ENCODE measurements around the gene LCA5.

Gene LCA5

DNA sequence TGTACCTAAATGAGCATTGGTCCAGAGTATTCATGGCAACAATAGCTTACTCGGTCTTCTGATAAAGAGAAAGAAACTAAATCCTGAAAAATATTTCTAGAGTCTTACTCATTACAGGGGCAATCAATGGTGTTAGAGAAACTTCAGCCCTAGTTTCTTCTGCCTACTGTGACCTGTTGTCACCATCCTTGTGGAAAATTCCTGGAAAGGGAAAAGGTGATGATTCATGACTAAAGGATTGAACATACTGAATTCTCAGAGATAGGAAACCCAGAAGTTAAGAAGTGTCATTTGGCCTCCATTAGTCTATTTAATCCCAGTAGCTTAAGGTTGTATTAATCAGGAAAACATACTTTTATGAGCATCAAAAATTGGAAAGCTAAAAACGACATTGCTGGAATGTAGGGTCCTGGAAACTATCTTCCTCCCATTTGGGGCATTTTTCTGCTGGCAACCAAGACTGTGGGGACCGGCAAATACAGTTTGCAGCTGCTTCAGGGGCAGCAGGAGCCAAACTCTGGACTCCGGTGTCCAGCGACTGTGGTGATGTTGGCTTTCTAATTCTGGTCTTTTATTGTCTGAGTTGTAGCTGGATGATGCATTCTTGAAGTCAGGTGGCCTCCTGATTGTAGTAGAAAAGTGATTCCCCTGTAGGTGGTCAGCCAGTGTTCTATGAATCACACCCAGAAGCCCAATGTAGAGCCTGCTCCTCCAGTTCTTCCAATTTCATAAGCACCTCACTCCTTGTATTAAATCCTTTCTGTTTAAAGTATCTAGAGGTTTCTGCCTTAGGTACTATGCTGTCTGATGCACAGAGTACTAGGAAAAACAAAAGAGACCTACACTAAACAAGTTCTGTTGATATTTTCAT is 67.6 kb downstream of the LCA5 start:
- intact Hi-C loops (cut with DNase I; ENCODE audit: low total_unique reads): no loop called here
- TF ChIP-seq, protein P1, sequence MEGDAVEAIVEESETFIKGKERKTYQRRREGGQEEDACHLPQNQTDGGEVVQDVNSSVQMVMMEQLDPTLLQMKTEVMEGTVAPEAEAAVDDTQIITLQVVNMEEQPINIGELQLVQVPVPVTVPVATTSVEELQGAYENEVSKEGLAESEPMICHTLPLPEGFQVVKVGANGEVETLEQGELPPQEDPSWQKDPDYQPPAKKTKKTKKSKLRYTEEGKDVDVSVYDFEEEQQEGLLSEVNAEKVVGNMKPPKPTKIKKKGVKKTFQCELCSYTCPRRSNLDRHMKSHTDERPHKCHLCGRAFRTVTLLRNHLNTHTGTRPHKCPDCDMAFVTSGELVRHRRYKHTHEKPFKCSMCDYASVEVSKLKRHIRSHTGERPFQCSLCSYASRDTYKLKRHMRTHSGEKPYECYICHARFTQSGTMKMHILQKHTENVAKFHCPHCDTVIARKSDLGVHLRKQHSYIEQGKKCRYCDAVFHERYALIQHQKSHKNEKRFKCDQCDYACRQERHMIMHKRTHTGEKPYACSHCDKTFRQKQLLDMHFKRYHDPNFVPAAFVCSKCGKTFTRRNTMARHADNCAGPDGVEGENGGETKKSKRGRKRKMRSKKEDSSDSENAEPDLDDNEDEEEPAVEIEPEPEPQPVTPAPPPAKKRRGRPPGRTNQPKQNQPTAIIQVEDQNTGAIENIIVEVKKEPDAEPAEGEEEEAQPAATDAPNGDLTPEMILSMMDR (IDR thresholded peaks at IDR 0.05): no peak
- Histone ChIP-seq H3K27ac (no peak overlapping the region), H3K27me3 (no peaks in the 10 kb centered on the region), H3K4me3 (no peak overlapping the region), H3K4me1 (no peaks in the 10 kb centered on the region), H3K36me3 (no peaks in the 10 kb centered on the region), H3K9me3 (no peaks in the 10 kb centered on the region)
- DNase-seq: no peak

DNA sequence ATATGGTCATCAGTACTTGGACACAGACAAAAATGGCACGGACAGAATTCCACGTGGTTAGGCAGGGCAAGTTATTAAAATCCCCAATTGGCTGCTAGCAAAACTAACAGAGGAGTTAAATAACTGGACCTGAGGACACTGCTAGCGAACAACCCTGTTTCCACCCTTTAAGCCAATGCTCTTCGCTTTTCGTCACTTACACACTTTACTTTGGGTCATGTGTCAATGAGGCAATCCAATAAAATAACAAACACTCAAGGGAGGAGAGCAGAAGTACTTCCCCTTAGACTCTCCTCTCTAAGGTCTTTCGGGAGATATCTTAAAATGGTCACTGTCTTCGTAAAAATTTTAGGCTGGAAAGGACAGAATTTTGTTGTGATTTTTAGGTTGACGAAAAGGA is 68.6 kb downstream of the LCA5 start:
- H3K36me3 ChIP-seq: no peaks in the 10 kb centered on the region
- H3K9me3 ChIP-seq: no peaks in the 10 kb centered on the region
- TF ChIP-seq, protein P1 (IDR thresholded peaks at IDR 0.05): no peak
- no peak overlapping the region for H3K27ac ChIP-seq
- DNase-seq: no peak
- intact Hi-C loops (cut with DNase I; ENCODE audit: low total_unique reads): no loop called here
- H3K4me3 ChIP-seq: no peak overlapping the region
- no peaks in the 10 kb centered on the region for H3K27me3 ChIP-seq
- H3K4me1 ChIP-seq: no peaks in the 10 kb centered on the region

DNA sequence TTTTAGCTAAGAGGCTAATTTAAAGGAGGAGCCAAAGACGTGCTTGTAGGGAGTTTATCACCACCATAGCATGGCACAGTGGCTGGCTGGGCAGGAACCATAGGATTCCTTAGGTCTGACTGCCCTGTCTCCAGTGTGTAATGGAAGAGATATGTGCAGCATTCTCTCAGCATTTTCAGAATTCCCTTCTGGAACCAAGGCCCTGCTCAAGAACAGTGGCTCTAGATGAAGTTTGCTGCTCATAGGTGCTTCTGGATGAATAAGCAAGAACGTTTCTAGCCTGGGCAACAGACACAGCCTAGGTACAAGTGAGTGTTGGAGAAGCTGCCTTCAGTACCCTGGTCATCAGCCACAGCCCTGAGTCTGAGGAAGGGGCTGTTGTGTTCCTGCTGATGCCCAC is 69.1 kb downstream of the LCA5 start:
- TF ChIP-seq, protein P1 (IDR thresholded peaks at IDR 0.05): no peak
- Histone ChIP-seq H3K36me3 (no peaks in the 10 kb centered on the region), H3K27me3 (no peaks in the 10 kb centered on the region), H3K4me3 (no peak overlapping the region), H3K27ac (no peak overlapping the region), H3K4me1 (no peaks in the 10 kb centered on the region), H3K9me3 (no peaks in the 10 kb centered on the region)
- no peak for DNase-seq
- intact Hi-C loops (cut with DNase I; ENCODE audit: low total_unique reads): no loop called here

DNA sequence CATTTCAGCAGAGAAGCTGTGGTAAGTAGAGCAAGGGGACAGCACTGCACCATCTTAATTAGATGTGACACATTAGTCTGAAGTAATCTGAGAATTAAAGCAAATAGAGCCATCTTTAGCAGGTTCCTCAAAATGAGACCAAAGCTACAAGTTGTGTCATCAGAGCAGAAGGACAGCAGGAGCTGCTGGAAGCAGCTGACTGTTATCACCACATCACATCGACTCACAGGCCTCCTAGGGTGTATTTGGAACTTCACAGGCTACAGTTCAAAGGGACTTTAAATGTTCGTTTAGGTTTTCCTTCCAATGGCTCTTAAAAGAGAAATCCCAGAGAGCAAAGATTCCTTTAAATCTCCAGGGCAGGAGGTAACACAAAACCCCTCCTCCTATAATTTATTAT is 69.5 kb downstream of the LCA5 start:
- intact Hi-C loops (cut with DNase I; ENCODE audit: low total_unique reads): no loop called here
- H3K4me3 ChIP-seq: no peak overlapping the region
- no peaks in the 10 kb centered on the region for H3K9me3 ChIP-seq
- H3K4me1 ChIP-seq: no peaks in the 10 kb centered on the region
- H3K27ac ChIP-seq: no peak overlapping the region
- TF ChIP-seq, protein P1 (IDR thresholded peaks at IDR 0.05): no peak
- DNase-seq: no peak
- no peaks in the 10 kb centered on the region for H3K27me3 ChIP-seq
- H3K36me3 ChIP-seq: no peaks in the 10 kb centered on the region

DNA sequence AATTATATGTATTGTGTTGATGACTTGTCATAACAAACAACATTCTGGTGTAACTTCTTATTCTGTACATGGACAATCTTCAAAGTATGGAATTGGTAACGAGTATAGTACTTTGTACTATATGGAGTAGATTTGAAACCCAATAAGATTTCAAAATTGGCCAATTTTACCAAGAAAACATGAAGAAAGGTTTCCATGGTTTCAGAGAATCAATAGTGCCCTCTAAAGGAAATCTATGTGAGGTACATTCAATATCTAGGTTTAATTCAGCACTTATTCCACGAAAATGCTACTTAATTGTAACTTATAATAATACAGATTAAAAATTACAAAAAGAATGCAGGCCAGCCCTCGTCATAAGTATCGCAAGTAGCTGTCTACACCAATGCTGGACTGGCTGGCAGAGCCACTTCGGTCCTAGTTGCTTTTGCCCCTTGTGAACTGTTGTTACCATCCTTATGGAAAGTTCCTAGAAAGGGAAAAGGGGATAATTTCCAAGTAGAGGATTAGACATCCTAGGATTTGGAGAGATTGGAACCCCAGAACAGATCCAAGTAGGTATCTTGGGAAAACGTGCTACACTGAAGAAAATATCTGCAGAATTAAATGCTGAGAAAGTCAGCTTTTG is 70.9 kb downstream of the LCA5 start:
- TF ChIP-seq, protein P1 (IDR thresholded peaks at IDR 0.05): peak; percentile 24 to 43
- no peaks in the 10 kb centered on the region for H3K36me3 ChIP-seq
- H3K9me3 ChIP-seq: no peaks in the 10 kb centered on the region
- H3K4me3 ChIP-seq: no peak overlapping the region
- H3K27ac ChIP-seq: no peak overlapping the region
- H3K4me1 ChIP-seq: no peaks in the 10 kb centered on the region
- DNase-seq: no peak
- H3K27me3 ChIP-seq: no peaks in the 10 kb centered on the region
- intact Hi-C loops (cut with DNase I; ENCODE audit: low total_unique reads): no loop called here
